Pancreas (tissue), 10 donors: Measurements from ENCODE around the gene RRH. TPM values are rescaled to one million over a fixed set of nuclear protein-coding genes. Genes with fewer than 3 reads are reported as not detected.

Source experiments
- ATAC-seq, 4 donors: fragments of 200-7000 bp; cut with Tn5 transposase; one replicate each; pipeline versions ENCODE4 v1.8.0 to v1.9.1; 2020; ENCODE audit warnings: mild to moderate bottlenecking in 4 of 4, moderate library complexity in 4 of 4
- DNase-seq, 6 donors: peaks; one replicate each; pipeline ENCODE4 v3.0.0-alpha.2; 2020
- FAIRE-seq: peaks from 2 replicates; lab custom pipeline; 2012; peaks lifted over from hg19 to GRCh38; lab: Jason Lieb, UNC
- H3K27ac ChIP-seq, 4 donors: fragments of 200-600 bp; sonication (generic); 1 replicate in 3 of 4; 2 replicates in 1 of 4; pipeline versions ENCODE4 v1.5.0 to v1.8.0; 2020
- H3K27me3 ChIP-seq, 4 donors: fragments of 200-600 bp; one replicate each; pipeline ENCODE4 v1.8.0; 2021
- H3K36me3 ChIP-seq, 3 donors: fragments of 200-600 bp; sonication (generic) in 1 of 3; one replicate each; pipeline versions ENCODE4 v1.5.0 to v1.8.0; 2020 to 2021
- H3K4me1 ChIP-seq, 3 donors: fragments of 200-600 bp; one replicate each; pipeline ENCODE4 v1.8.0; 2021
- H3K4me3 ChIP-seq, 4 donors: fragments of 200-600 bp; sonication (generic) in 2 of 4; one replicate each; pipeline versions ENCODE4 v1.5.0 to v1.8.0; 2020 to 2021
- H3K9me3 ChIP-seq, 4 donors: fragments of 200-600 bp; one replicate each; pipeline ENCODE4 v1.8.0; 2021
- CTCF ChIP-seq, 4 donors: fragments of 200-600 bp; sonication (generic) in 3 of 4; IDR thresholded peaks; one replicate each; pipeline versions ENCODE4 v1.5.0 to v1.8.0; 2021; ENCODE audit warnings: antibody characterized with exemption in 4 of 4
- WGBS, 2 donors: extraction: QIAGEN DNeasy Blood & Tissue Kit; methylation state at CpG; one replicate each; pipeline ENCODE4 v1.1.7; 2013; 5-methylcytosine and 5-hydroxymethylcytosine counted together
- intact Hi-C, 3 donors: fragments of 100-400 bp; cut with DNase I; formaldehyde crosslinking; loops; one replicate each; pipeline versions ENCODE4 v1.11.1 to v1.14.2; 2022
- polyA plus RNA-seq, 2 donors: library from polyadenylated mRNA; stranded (reverse); fragments of 200-250 nt; gene quantifications; one replicate each; pipeline ENCODE4 v1.2.3, GENCODE V29; 2013
- total RNA-seq, 6 donors: library from RNA; stranded (reverse); fragmentation: NEBNext Ultra II Directional in 4 of 6; extraction: Animal tissue kit (Norgen Biotek cat#: 25700) in 4 of 6; gene quantifications; one replicate each; pipeline versions ENCODE4 v1.2.1 to v1.2.4, GENCODE V29; 2021 to 2023
- donor health status: healthy with polysubstance abuse.
- donor health status: DM: no; HTN: no; CAD: no; lungs with moderate emphysema.
- donor health status: DM: no; HTN: no; CAD: no.
- donor health status: control.
- donor health status: control.
- donor health status: Bipolar disorder and iron deficiency.
- donor health status: DM: yes; HTN: yes; CAD: no.
- donor health status: DM: no; HTN: no; CAD: no.
- donor health status: DM: no; HTN: no; CAD: no.
- donor health status: DM: yes; HTN: yes; CAD: no.

Gene RRH
- total and polyA plus RNA-seq, 8 donors, result 0.09 to 0.18 (median 0.16) TPM; not detected in 4

- Histone ChIP-seq H3K9me3 (no peaks in the 10 kb centered on the region), H3K4me3 (no peak overlapping the region), H3K27ac (no peak overlapping the region), H3K4me1 (no peaks in the 10 kb centered on the region), H3K36me3 (no peaks in the 10 kb centered on the region), H3K27me3 (no peaks in the 10 kb centered on the region)
- DNase-seq (no peak), ATAC-seq (no peak), FAIRE-seq (no peak)
- intact Hi-C loops, result no loop called here
- no peak for TF ChIP-seq CTCF (IDR thresholded peaks at IDR 0.05)
Observed at GRCh38 chr4:109864134-109864533, 36.4 kb downstream of the RRH start.

GRCh38 chr4:109870061-109870460, 42.3 kb downstream of the RRH start:
- Histone ChIP-seq H3K4me1 (peaks cover 0 to 9% (median 0%) of the 10 kb centered on the region in 3 donors), H3K27me3 (no peaks in the 10 kb centered on the region), H3K9me3 (no peaks in the 10 kb centered on the region), H3K4me3 (no peak overlapping the region), H3K27ac (no peak overlapping the region), H3K36me3 (no peaks in the 10 kb centered on the region)
- no peak for FAIRE-seq
- no peak for DNase-seq
- 94 to 99% methylated on average over 5 of the region's 5 CpGs for WGBS, 2 donors
- ATAC-seq, result no peak
- no peak for TF ChIP-seq CTCF (IDR thresholded peaks at IDR 0.05)
- intact Hi-C loops, result no loop called here

- Histone ChIP-seq H3K27ac (no peak overlapping the region), H3K4me1 (peaks cover 0 to 9% (median 0%) of the 10 kb centered on the region in 3 donors), H3K4me3 (no peak overlapping the region), H3K36me3 (no peaks in the 10 kb centered on the region), H3K27me3 (no peaks in the 10 kb centered on the region), H3K9me3 (no peaks in the 10 kb centered on the region)
- DNase-seq, result no peak
- FAIRE-seq, result no peak
- TF ChIP-seq CTCF (IDR thresholded peaks at IDR 0.05), result no peak
- 96% methylated on average over 2 of the region's 2 CpGs for WGBS, 2 donors
- intact Hi-C loops, result no loop called here
- ATAC-seq, result no peak
Observed at GRCh38 chr4:109872065-109872464, 44.3 kb downstream of the RRH start.

GRCh38 chr4:109872950-109873656, 45.3 kb downstream of the RRH start:
- FAIRE-seq, result no peak
- Histone ChIP-seq H3K27ac (no peak overlapping the region), H3K9me3 (no peaks in the 10 kb centered on the region), H3K4me3 (no peak overlapping the region), H3K4me1 (peaks cover 0 to 14% (median 7%) of the 10 kb centered on the region in 3 donors), H3K36me3 (no peaks in the 10 kb centered on the region), H3K27me3 (no peaks in the 10 kb centered on the region)
- intact Hi-C loops, result no loop called here
- DNase-seq, result peak in 1 of 6 donors; percentile 33
- peak in 2 of 4 donors; percentile 12 for ATAC-seq
- WGBS, 2 donors, result 71 to 77% methylated on average over 6 of the region's 6 CpGs
- TF ChIP-seq CTCF (IDR thresholded peaks at IDR 0.05), result no peak

- intact Hi-C loops, result no loop called here
- H3K27me3 ChIP-seq, result no peaks in the 10 kb centered on the region
- no peak for FAIRE-seq
- H3K27ac ChIP-seq, result no peak overlapping the region
- H3K4me3 ChIP-seq, result no peak overlapping the region
- no peaks in the 10 kb centered on the region for H3K9me3 ChIP-seq
- peak; percentile 38 to 71 (median 58) for ATAC-seq
- H3K4me1 ChIP-seq, result peaks cover 0 to 15% (median 8%) of the 10 kb centered on the region in 3 donors
- DNase-seq, result peak in 2 of 6 donors; percentile 23 to 31
- no peak for TF ChIP-seq CTCF (IDR thresholded peaks at IDR 0.05)
- 37 to 38% methylated on average over 11 of the region's 11 CpGs for WGBS, 2 donors
- H3K36me3 ChIP-seq, result no peaks in the 10 kb centered on the region
Observed at GRCh38 chr4:109873791-109874514, 46.2 kb downstream of the RRH start.
